ENCODE data around the gene ZEB1.
"Not testable (repeated sequence)": the region's sequence is repeated elsewhere in the genome, so short reads cannot be mapped to it uniquely, and the experiment has no call there.

ZEB1 gene

DNA sequence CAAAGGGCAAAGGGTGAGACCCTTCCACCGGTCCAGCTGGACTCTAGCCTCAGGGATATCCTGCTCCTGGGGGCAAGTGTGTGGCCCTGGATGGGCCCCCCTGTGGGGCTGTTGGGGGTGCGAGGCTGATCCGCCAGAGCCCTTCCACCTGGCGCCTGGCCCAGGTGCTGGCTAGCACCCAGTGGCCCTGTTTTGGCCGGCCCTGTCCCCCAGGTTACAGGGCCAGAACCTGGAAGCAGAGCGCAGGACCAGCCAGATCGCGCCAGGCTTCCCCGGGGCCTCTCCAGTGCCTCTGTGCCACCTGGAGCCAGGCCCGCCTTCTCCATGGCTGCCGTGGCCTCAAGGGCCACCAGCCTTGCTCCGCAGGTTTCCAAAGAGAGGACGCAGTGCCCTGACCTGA is 45.2 kb downstream of the ZEB1 start:
- not testable (repeated sequence) for H2AFZ ChIP-seq (ENCODE audit: insufficient read depth, low read length, poor library complexity); H4K8ac ChIP-seq (ENCODE audit: low read depth, low read length); H3K4me3 ChIP-seq (ENCODE audit: low read depth, low read length); H3K27me3 ChIP-seq (ENCODE audit: insufficient read depth, low read length); H3K18ac ChIP-seq (ENCODE audit: low read length); H4K91ac ChIP-seq (ENCODE audit: low read depth, low read length); H3K14ac ChIP-seq (ENCODE audit: low read length); H2AK5ac ChIP-seq (ENCODE audit: low read length); H3K4me1 ChIP-seq (ENCODE audit: control insufficient read depth in 1 of 2, insufficient read depth in 2 of 2, low read length in 2 of 2); H3K4ac ChIP-seq (ENCODE audit: low read depth, low read length); H2BK5ac ChIP-seq (ENCODE audit: low read depth, low read length, poor library complexity); H3K9ac ChIP-seq (ENCODE audit: low read length); H2BK120ac ChIP-seq (ENCODE audit: insufficient read depth, low read length, poor library complexity); H3K79me1 ChIP-seq (ENCODE audit: low read length); H3K23ac ChIP-seq (ENCODE audit: low read length); H2BK12ac ChIP-seq (ENCODE audit: low read length); H3K4me2 ChIP-seq (ENCODE audit: low read length); H4K12ac ChIP-seq (ENCODE audit: low read depth, low read length); H3K36me3 ChIP-seq (ENCODE audit: control insufficient read depth in 1 of 2, insufficient read depth in 2 of 2, low read length in 2 of 2); H3K27ac ChIP-seq (ENCODE audit: low read depth, low read length); H3K79me2 ChIP-seq (ENCODE audit: control insufficient read depth, insufficient read depth, low read length, poor library complexity); DNase-seq
- H3K9me3 ChIP-seq (ENCODE audit: insufficient read depth, low read depth, low read length): peaks cover 19% of the 10 kb centered on the region
- WGBS (ENCODE audit: extremely low coverage, insufficient coverage, insufficient read length): no CpG with 5 or more reads among the region's 13 CpGs

DNA sequence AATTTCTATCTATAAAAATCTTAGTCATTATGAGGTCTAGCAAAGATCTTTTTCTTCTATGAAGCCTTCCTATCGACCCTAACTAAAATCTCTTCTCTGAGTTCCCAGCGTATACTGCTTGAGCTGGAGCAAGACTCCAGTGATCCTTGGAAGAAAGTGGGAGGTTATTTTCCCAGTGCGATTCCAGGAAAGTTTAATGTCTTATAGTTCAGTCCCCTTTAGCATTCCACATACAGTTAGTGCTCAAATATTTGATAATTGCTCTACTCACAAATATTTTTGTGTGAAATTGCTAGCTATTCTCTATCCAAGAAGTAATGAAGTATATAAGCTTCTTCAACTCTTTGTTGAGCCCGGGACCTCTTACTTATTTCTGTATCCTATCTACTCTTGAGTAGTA is 47.7 kb downstream of the ZEB1 start:
- H3K4me3 ChIP-seq (ENCODE audit: low read depth, low read length): no peak overlapping the region
- H3K4me2 ChIP-seq (ENCODE audit: low read length): no peak overlapping the region
- H2AK5ac ChIP-seq (ENCODE audit: low read length): no peak overlapping the region
- no peaks in the 10 kb centered on the region for H3K27me3 ChIP-seq (ENCODE audit: insufficient read depth, low read length)
- H3K79me2 ChIP-seq (ENCODE audit: control insufficient read depth, insufficient read depth, low read length, poor library complexity): no peaks in the 10 kb centered on the region
- DNase-seq: no peak
- H4K12ac ChIP-seq (ENCODE audit: low read depth, low read length): no peak overlapping the region
- H2BK5ac ChIP-seq (ENCODE audit: low read depth, low read length, poor library complexity): no peak overlapping the region
- H3K9me3 ChIP-seq (ENCODE audit: insufficient read depth, low read depth, low read length): peaks cover 17% of the 10 kb centered on the region
- no peak overlapping the region for H2AFZ ChIP-seq (ENCODE audit: insufficient read depth, low read length, poor library complexity)
- H3K4me1 ChIP-seq (ENCODE audit: control insufficient read depth in 1 of 2, insufficient read depth in 2 of 2, low read length in 2 of 2): no peaks in the 10 kb centered on the region
- no peaks in the 10 kb centered on the region for H3K79me1 ChIP-seq (ENCODE audit: low read length)
- no peak overlapping the region for H3K9ac ChIP-seq (ENCODE audit: low read length)
- H3K4ac ChIP-seq (ENCODE audit: low read depth, low read length): no peak overlapping the region
- H4K8ac ChIP-seq (ENCODE audit: low read depth, low read length): no peak overlapping the region
- no peak overlapping the region for H3K27ac ChIP-seq (ENCODE audit: low read depth, low read length)
- no peak overlapping the region for H3K14ac ChIP-seq (ENCODE audit: low read length)
- no CpG with 5 or more reads among the region's 4 CpGs for WGBS (ENCODE audit: extremely low coverage, insufficient coverage, insufficient read length)
- no peak overlapping the region for H3K18ac ChIP-seq (ENCODE audit: low read length)
- no peaks in the 10 kb centered on the region for H3K36me3 ChIP-seq (ENCODE audit: control insufficient read depth in 1 of 2, insufficient read depth in 2 of 2, low read length in 2 of 2)
- H3K23ac ChIP-seq (ENCODE audit: low read length): no peak overlapping the region
- no peak overlapping the region for H2BK120ac ChIP-seq (ENCODE audit: insufficient read depth, low read length, poor library complexity)
- no peak overlapping the region for H2BK12ac ChIP-seq (ENCODE audit: low read length)
- no peak overlapping the region for H4K91ac ChIP-seq (ENCODE audit: low read depth, low read length)

DNA sequence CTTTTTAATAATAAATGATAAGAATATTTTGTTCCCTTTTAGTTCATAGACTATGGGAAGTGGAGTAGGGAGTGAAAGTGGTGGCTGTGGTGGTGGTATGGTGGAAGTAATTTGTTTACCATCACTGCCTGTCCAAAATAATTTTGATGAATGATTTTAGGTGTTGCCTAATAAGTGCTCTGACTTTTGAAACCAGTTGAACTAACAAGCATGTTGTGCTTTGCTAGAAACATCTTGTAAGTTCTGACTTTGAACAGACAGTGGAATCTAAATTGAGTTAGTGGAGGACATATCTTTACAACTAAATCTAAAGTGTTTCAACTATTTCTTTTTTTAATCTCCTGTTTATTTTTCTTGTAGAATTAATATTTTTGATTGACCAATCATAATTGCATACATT is 49.7 kb downstream of the ZEB1 start:
- no peak overlapping the region for H2AFZ ChIP-seq (ENCODE audit: insufficient read depth, low read length, poor library complexity)
- peaks cover 5% of the 10 kb centered on the region for H3K9me3 ChIP-seq (ENCODE audit: insufficient read depth, low read depth, low read length)
- H2BK120ac ChIP-seq (ENCODE audit: insufficient read depth, low read length, poor library complexity): no peak overlapping the region
- no peak overlapping the region for H3K18ac ChIP-seq (ENCODE audit: low read length)
- H3K27me3 ChIP-seq (ENCODE audit: insufficient read depth, low read length): no peaks in the 10 kb centered on the region
- H3K23ac ChIP-seq (ENCODE audit: low read length): no peak overlapping the region
- no peaks in the 10 kb centered on the region for H3K79me2 ChIP-seq (ENCODE audit: control insufficient read depth, insufficient read depth, low read length, poor library complexity)
- H3K9ac ChIP-seq (ENCODE audit: low read length): no peak overlapping the region
- no peaks in the 10 kb centered on the region for H3K36me3 ChIP-seq (ENCODE audit: control insufficient read depth in 1 of 2, insufficient read depth in 2 of 2, low read length in 2 of 2)
- no peak overlapping the region for H3K4ac ChIP-seq (ENCODE audit: low read depth, low read length)
- H3K14ac ChIP-seq (ENCODE audit: low read length): no peak overlapping the region
- no peak overlapping the region for H2AK5ac ChIP-seq (ENCODE audit: low read length)
- H4K8ac ChIP-seq (ENCODE audit: low read depth, low read length): no peak overlapping the region
- no peaks in the 10 kb centered on the region for H3K4me1 ChIP-seq (ENCODE audit: control insufficient read depth in 1 of 2, insufficient read depth in 2 of 2, low read length in 2 of 2)
- no peak overlapping the region for H3K27ac ChIP-seq (ENCODE audit: low read depth, low read length)
- no peaks in the 10 kb centered on the region for H3K79me1 ChIP-seq (ENCODE audit: low read length)
- no peak overlapping the region for H4K12ac ChIP-seq (ENCODE audit: low read depth, low read length)
- no peak for DNase-seq
- H2BK5ac ChIP-seq (ENCODE audit: low read depth, low read length, poor library complexity): no peak overlapping the region
- H3K4me3 ChIP-seq (ENCODE audit: low read depth, low read length): no peak overlapping the region
- no peak overlapping the region for H4K91ac ChIP-seq (ENCODE audit: low read depth, low read length)
- H2BK12ac ChIP-seq (ENCODE audit: low read length): no peak overlapping the region
- H3K4me2 ChIP-seq (ENCODE audit: low read length): no peak overlapping the region

DNA sequence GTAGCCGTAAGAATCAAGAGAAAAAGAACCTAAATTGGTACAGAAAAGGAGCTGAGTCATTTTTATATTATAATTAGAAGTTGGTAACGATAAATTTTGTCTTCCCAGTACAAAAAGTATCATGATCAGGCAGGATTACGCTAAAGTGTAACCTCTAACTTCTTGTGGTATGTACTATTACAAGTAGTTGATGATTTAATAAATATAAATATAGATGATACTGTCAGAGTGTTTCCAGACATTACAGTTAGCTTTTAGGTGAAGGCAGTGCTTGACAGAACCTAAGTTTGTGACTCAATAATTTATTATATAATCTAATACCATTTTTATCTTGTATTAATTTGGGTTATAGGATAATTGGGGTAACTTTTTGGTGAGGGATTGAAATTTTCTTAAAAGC is 53.4 kb downstream of the ZEB1 start:
- Histone ChIP-seq H3K4me3 (ENCODE audit: low read depth, low read length) (no peak overlapping the region), H3K27me3 (ENCODE audit: insufficient read depth, low read length) (no peaks in the 10 kb centered on the region), H2AK5ac (ENCODE audit: low read length) (no peak overlapping the region), H3K4me2 (ENCODE audit: low read length) (no peak overlapping the region), H3K79me1 (ENCODE audit: low read length) (no peaks in the 10 kb centered on the region), H4K91ac (ENCODE audit: low read depth, low read length) (no peak overlapping the region), H3K36me3 (ENCODE audit: control insufficient read depth in 1 of 2, insufficient read depth in 2 of 2, low read length in 2 of 2) (no peaks in the 10 kb centered on the region), H4K8ac (ENCODE audit: low read depth, low read length) (no peak overlapping the region), H3K4me1 (ENCODE audit: control insufficient read depth in 1 of 2, insufficient read depth in 2 of 2, low read length in 2 of 2) (no peaks in the 10 kb centered on the region), H3K79me2 (ENCODE audit: control insufficient read depth, insufficient read depth, low read length, poor library complexity) (no peaks in the 10 kb centered on the region), H2BK12ac (ENCODE audit: low read length) (no peak overlapping the region), H3K9me3 (ENCODE audit: insufficient read depth, low read depth, low read length) (no peaks in the 10 kb centered on the region), H3K9ac (ENCODE audit: low read length) (no peak overlapping the region), H2BK5ac (ENCODE audit: low read depth, low read length, poor library complexity) (no peak overlapping the region), H3K14ac (ENCODE audit: low read length) (no peak overlapping the region), H3K23ac (ENCODE audit: low read length) (no peak overlapping the region), H3K18ac (ENCODE audit: low read length) (no peak overlapping the region), H3K4ac (ENCODE audit: low read depth, low read length) (no peak overlapping the region), H3K27ac (ENCODE audit: low read depth, low read length) (no peak overlapping the region), H4K12ac (ENCODE audit: low read depth, low read length) (no peak overlapping the region), H2AFZ (ENCODE audit: insufficient read depth, low read length, poor library complexity) (no peak overlapping the region), H2BK120ac (ENCODE audit: insufficient read depth, low read length, poor library complexity) (no peak overlapping the region)
- no peak for DNase-seq
- WGBS (ENCODE audit: extremely low coverage, insufficient coverage, insufficient read length): no CpG with 5 or more reads among the region's 3 CpGs
